K562 (cell line): ENCODE measurements around the gene SMAP2. TPM values are rescaled to one million over a fixed set of nuclear protein-coding genes. Genes with fewer than 3 reads are reported as not detected.
A peak's percentile ranks its signal among the peaks of the same experiment; 100 is the strongest.

Source experiments
- BRD4 ChIP-seq: fragments of 200-600 bp; sonication (generic); IDR thresholded peaks from 2 replicates; pipeline ENCODE4 v1.6.1; 2017; ENCODE audit warnings: inconsistent platforms
- CCAR2 ChIP-seq: fragments of 200-400 bp; formaldehyde crosslinking; IDR thresholded peaks from 2 replicates; pipeline ENCODE4 v1.6.1; 2017; ENCODE audit warnings: mild to moderate bottlenecking, low read depth, low read length
- E2F3 ChIP-seq: fragments of 250-450 bp; sonication (Bioruptor Pico); IDR thresholded peaks from 2 replicates; pipeline ENCODE4 v1.4.0; 2020; ENCODE audit warnings: mild to moderate bottlenecking
- GABPB1 ChIP-seq: sonication (generic); formaldehyde crosslinking; IDR thresholded peaks from 2 replicates; pipeline ENCODE4 v1.8.0; 2022; ENCODE audit warnings: mild to moderate bottlenecking, missing genetic modification reagents
- HES1 ChIP-seq: fragments of 450-650 bp; IDR thresholded peaks from 2 replicates; pipeline ENCODE4 v1.6.1; 2016; ENCODE audit warnings: low read depth, mild to moderate bottlenecking, moderate library complexity
- LCOR ChIP-seq: sonication (generic); formaldehyde crosslinking; IDR thresholded peaks from 2 replicates; pipeline ENCODE4 v1.8.0; 2022; ENCODE audit warnings: mild to moderate bottlenecking, missing genetic modification reagents
- LEF1 ChIP-seq: fragments of 450-650 bp; IDR thresholded peaks from 2 replicates; pipeline ENCODE4 v1.6.1; 2016; ENCODE audit warnings: mild to moderate bottlenecking
- PRMT5 ChIP-seq: sonication (generic); formaldehyde crosslinking; IDR thresholded peaks from 2 replicates; pipeline ENCODE4 v1.5.0; 2020; ENCODE audit warnings: missing genetic modification reagents
- RAD51 ChIP-seq: fragments of 450-650 bp; IDR thresholded peaks from 2 replicates; pipeline ENCODE4 v1.7.1; 2016; ENCODE audit warnings: low read depth, mild to moderate bottlenecking, borderline replicate concordance
- RHOXF2B ChIP-seq: fragments of 250-450 bp; sonication (Bioruptor Pico); conservative IDR thresholded peaks from 2 replicates; pipeline ENCODE4 v1.5.1; 2021
- SP1 ChIP-seq: sonication (generic); formaldehyde crosslinking; IDR thresholded peaks from 2 replicates; pipeline ENCODE4 v1.8.1; 2022; ENCODE audit warnings: mild to moderate bottlenecking, missing genetic modification reagents
- ZNF134 ChIP-seq: fragments of 250-450 bp; sonication (Bioruptor Pico); conservative IDR thresholded peaks from 2 replicates; pipeline ENCODE4 v1.4.0; 2020
- ZNF263 ChIP-seq: sonication (generic); formaldehyde crosslinking; IDR thresholded peaks from 2 replicates; pipeline ENCODE4 v1.8.0; 2022; ENCODE audit warnings: mild to moderate bottlenecking, missing genetic modification reagents, borderline replicate concordance
- polyA plus RNA-seq, 8 experiments: library from polyadenylated mRNA; depleted of rRNA in 4 of 8; stranded (reverse) in 5 of 8; unstranded in 3 of 8; fragments of >200 nt; fragmentation: Nextera tagmentation in 2 of 8; fragmentation: Illumina TruSeq in 1 of 8; extraction: Ambion mirVana in 2 of 8; extraction: Trizol in 1 of 8; gene quantifications; 2 replicates each; pipeline versions ENCODE4 v1.2.1 to v1.2.3, GENCODE V29; 2011 to 2014; ENCODE audit warnings: inconsistent platforms in 1 of 8, missing spikeins in 1 of 8
- total RNA-seq, 7 experiments: library from RNA; depleted of rRNA in 6 of 7; stranded (reverse); fragments of >200 nt in 6 of 7; fragmentation: Illumina TruSeq in 2 of 7; extraction: Trizol in 2 of 7; gene quantifications; 2 replicates each; pipeline versions ENCODE4 v1.2.1 to v1.2.3, GENCODE V29; 2011 to 2021; ENCODE audit warnings: low replicate concordance in 1 of 7
- TF ChIP-seq, protein P1 (sequence below): sonication (generic); formaldehyde crosslinking; IDR thresholded peaks from 2 replicates; pipeline ENCODE4 v1.8.0; 2023; ENCODE audit warnings: missing genetic modification reagents, mild to moderate bottlenecking, borderline replicate concordance
- TF ChIP-seq, protein P2 (sequence below): IDR thresholded peaks from 3 replicates; pipeline ENCODE4 v1.6.1; 2011; ENCODE audit warnings: borderline replicate concordance, mild to moderate bottlenecking, moderate library complexity; ENCODE audit not compliant: insufficient read length; ENCODE audit errors: extremely low read depth
- TF ChIP-seq, protein P3 (sequence below), 2 experiments: fragments of 200-800 bp in 1 of 2; sonication (Bioruptor generic) in 1 of 2; sonication (generic) in 1 of 2; formaldehyde crosslinking in 1 of 2; IDR thresholded peaks in 1 of 2; conservative IDR thresholded peaks in 1 of 2; 2 replicates each; pipeline versions ENCODE4 v1.5.0 to v1.6.1; 2016 to 2020; ENCODE audit warnings: missing compliant biosample characterization in 1 of 2, missing genetic modification characterization in 1 of 2, missing genetic modification reagents in 1 of 2

Gene SMAP2
- total and polyA plus RNA-seq, 9 of the 15 experiments (the other 6 are each of a cell fraction or from before 2014, with no cell fraction given) = 38.7 to 212 (median 94.1) TPM

- TF ChIP-seq, protein P1, sequence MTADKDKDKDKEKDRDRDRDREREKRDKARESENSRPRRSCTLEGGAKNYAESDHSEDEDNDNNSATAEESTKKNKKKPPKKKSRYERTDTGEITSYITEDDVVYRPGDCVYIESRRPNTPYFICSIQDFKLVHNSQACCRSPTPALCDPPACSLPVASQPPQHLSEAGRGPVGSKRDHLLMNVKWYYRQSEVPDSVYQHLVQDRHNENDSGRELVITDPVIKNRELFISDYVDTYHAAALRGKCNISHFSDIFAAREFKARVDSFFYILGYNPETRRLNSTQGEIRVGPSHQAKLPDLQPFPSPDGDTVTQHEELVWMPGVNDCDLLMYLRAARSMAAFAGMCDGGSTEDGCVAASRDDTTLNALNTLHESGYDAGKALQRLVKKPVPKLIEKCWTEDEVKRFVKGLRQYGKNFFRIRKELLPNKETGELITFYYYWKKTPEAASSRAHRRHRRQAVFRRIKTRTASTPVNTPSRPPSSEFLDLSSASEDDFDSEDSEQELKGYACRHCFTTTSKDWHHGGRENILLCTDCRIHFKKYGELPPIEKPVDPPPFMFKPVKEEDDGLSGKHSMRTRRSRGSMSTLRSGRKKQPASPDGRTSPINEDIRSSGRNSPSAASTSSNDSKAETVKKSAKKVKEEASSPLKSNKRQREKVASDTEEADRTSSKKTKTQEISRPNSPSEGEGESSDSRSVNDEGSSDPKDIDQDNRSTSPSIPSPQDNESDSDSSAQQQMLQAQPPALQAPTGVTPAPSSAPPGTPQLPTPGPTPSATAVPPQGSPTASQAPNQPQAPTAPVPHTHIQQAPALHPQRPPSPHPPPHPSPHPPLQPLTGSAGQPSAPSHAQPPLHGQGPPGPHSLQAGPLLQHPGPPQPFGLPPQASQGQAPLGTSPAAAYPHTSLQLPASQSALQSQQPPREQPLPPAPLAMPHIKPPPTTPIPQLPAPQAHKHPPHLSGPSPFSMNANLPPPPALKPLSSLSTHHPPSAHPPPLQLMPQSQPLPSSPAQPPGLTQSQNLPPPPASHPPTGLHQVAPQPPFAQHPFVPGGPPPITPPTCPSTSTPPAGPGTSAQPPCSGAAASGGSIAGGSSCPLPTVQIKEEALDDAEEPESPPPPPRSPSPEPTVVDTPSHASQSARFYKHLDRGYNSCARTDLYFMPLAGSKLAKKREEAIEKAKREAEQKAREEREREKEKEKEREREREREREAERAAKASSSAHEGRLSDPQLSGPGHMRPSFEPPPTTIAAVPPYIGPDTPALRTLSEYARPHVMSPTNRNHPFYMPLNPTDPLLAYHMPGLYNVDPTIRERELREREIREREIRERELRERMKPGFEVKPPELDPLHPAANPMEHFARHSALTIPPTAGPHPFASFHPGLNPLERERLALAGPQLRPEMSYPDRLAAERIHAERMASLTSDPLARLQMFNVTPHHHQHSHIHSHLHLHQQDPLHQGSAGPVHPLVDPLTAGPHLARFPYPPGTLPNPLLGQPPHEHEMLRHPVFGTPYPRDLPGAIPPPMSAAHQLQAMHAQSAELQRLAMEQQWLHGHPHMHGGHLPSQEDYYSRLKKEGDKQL (CRISPR knock-in tag) = no peak
- TF ChIP-seq, protein P2, sequence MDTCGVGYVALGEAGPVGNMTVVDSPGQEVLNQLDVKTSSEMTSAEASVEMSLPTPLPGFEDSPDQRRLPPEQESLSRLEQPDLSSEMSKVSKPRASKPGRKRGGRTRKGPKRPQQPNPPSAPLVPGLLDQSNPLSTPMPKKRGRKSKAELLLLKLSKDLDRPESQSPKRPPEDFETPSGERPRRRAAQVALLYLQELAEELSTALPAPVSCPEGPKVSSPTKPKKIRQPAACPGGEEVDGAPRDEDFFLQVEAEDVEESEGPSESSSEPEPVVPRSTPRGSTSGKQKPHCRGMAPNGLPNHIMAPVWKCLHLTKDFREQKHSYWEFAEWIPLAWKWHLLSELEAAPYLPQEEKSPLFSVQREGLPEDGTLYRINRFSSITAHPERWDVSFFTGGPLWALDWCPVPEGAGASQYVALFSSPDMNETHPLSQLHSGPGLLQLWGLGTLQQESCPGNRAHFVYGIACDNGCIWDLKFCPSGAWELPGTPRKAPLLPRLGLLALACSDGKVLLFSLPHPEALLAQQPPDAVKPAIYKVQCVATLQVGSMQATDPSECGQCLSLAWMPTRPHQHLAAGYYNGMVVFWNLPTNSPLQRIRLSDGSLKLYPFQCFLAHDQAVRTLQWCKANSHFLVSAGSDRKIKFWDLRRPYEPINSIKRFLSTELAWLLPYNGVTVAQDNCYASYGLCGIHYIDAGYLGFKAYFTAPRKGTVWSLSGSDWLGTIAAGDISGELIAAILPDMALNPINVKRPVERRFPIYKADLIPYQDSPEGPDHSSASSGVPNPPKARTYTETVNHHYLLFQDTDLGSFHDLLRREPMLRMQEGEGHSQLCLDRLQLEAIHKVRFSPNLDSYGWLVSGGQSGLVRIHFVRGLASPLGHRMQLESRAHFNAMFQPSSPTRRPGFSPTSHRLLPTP = no peak
- no peak for TF ChIP-seq ZNF134 (CRISPR knock-in tag)
- no peak for TF ChIP-seq LCOR (CRISPR knock-in tag)
- no peak for TF ChIP-seq GABPB1 (CRISPR knock-in tag)
- no peak for TF ChIP-seq PRMT5
- TF ChIP-seq LEF1 = peak; percentile 89
- TF ChIP-seq CCAR2 = no peak
- TF ChIP-seq ZNF263 (CRISPR knock-in tag) = no peak
- TF ChIP-seq, protein P3, sequence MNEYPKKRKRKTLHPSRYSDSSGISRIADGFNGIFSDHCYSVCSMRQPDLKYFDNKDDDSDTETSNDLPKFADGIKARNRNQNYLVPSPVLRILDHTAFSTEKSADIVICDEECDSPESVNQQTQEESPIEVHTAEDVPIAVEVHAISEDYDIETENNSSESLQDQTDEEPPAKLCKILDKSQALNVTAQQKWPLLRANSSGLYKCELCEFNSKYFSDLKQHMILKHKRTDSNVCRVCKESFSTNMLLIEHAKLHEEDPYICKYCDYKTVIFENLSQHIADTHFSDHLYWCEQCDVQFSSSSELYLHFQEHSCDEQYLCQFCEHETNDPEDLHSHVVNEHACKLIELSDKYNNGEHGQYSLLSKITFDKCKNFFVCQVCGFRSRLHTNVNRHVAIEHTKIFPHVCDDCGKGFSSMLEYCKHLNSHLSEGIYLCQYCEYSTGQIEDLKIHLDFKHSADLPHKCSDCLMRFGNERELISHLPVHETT (CRISPR knock-in tag; conservative IDR thresholded peaks at IDR 0.05 in 1 of 2, IDR thresholded peaks at IDR 0.05 in 1 of 2) = no peak
- TF ChIP-seq RAD51 = no peak
- TF ChIP-seq E2F3 = no peak
- no peak for TF ChIP-seq RHOXF2B (CRISPR knock-in tag)
- no peak for TF ChIP-seq SP1 (CRISPR knock-in tag)
- peak; percentile 40; the same call in 1 of the 2 replicates for TF ChIP-seq HES1
- no peak for TF ChIP-seq BRD4
Measured at GRCh38 chr1:40399984-40400704, 26.6 kb downstream of the SMAP2 start (continued).
